Trophoblast cell (in vitro differentiated cells and primary cell): Measurements from ENCODE around the gene ACTR1A. TPM values are rescaled to one million over a fixed set of nuclear protein-coding genes. Genes with fewer than 3 reads are reported as not detected.

Source experiments
- DNase-seq, 2 donors: peaks; one replicate each; pipeline ENCODE4 v3.0.0-alpha.2; 2016
- H2AFZ ChIP-seq: 2 replicates; pipeline ENCODE4 v1.6.1; 2013; ENCODE audit warnings: low read length, moderate library complexity, mild to moderate bottlenecking; ENCODE audit not compliant: insufficient read depth, poor library complexity
- H2AK5ac ChIP-seq: 2 replicates; pipeline ENCODE4 v1.6.1; 2013; ENCODE audit warnings: mild to moderate bottlenecking, low read length
- H2BK120ac ChIP-seq: 2 replicates; pipeline ENCODE4 v1.6.1; 2013; ENCODE audit warnings: low read length, mild to moderate bottlenecking, moderate library complexity; ENCODE audit not compliant: insufficient read depth, poor library complexity
- H2BK12ac ChIP-seq: 2 replicates; pipeline ENCODE4 v1.6.1; 2013; ENCODE audit warnings: mild to moderate bottlenecking, low read length, moderate library complexity
- H2BK5ac ChIP-seq: 2 replicates; pipeline ENCODE4 v1.6.1; 2013; ENCODE audit warnings: low read length, low read depth, moderate library complexity, mild to moderate bottlenecking; ENCODE audit not compliant: poor library complexity
- H3K14ac ChIP-seq: 2 replicates; pipeline ENCODE4 v1.6.1; 2013; ENCODE audit warnings: mild to moderate bottlenecking, low read length
- H3K18ac ChIP-seq: 2 replicates; pipeline ENCODE4 v1.6.1; 2013; ENCODE audit warnings: mild to moderate bottlenecking, low read length
- H3K23ac ChIP-seq: 2 replicates; pipeline ENCODE4 v1.6.1; 2013; ENCODE audit warnings: low read length
- H3K27ac ChIP-seq: 2 replicates; pipeline ENCODE4 v1.5.1; 2013; ENCODE audit warnings: low read depth, mild to moderate bottlenecking, inconsistent platforms, low read length, moderate library complexity
- H3K27me3 ChIP-seq: 2 replicates; pipeline ENCODE4 v1.6.1; 2013; ENCODE audit warnings: inconsistent platforms, mild to moderate bottlenecking, low read length, moderate library complexity; ENCODE audit not compliant: insufficient read depth
- H3K36me3 ChIP-seq, 2 experiments: 1 replicate in 1 of 2; 2 replicates in 1 of 2; pipeline ENCODE4 v1.6.1; 2013; ENCODE audit warnings: low read length in 2 of 2, mild to moderate bottlenecking in 2 of 2, moderate library complexity in 1 of 2; ENCODE audit not compliant: insufficient read depth in 2 of 2, control insufficient read depth in 1 of 2
- H3K4ac ChIP-seq: 2 replicates; pipeline ENCODE4 v1.6.1; 2013; ENCODE audit warnings: low read depth, mild to moderate bottlenecking, low read length, moderate library complexity
- H3K4me1 ChIP-seq, 2 experiments: 1 replicate in 1 of 2; 2 replicates in 1 of 2; pipeline ENCODE4 v1.6.1; 2013; ENCODE audit warnings: low read length in 2 of 2, mild to moderate bottlenecking in 2 of 2, moderate library complexity in 1 of 2; ENCODE audit not compliant: insufficient read depth in 2 of 2, control insufficient read depth in 1 of 2
- H3K4me2 ChIP-seq: 2 replicates; pipeline ENCODE4 v1.6.1; 2013; ENCODE audit warnings: inconsistent platforms, mild to moderate bottlenecking, low read length, moderate library complexity
- H3K4me3 ChIP-seq: 2 replicates; pipeline ENCODE4 v1.5.1; 2013; ENCODE audit warnings: mild to moderate bottlenecking, low read depth, low read length, inconsistent platforms
- H3K79me1 ChIP-seq: one replicate; pipeline ENCODE4 v1.6.1; 2013; ENCODE audit warnings: low read length
- H3K79me2 ChIP-seq: 2 replicates; pipeline ENCODE4 v1.6.1; 2013; ENCODE audit warnings: low read length, mild to moderate bottlenecking; ENCODE audit not compliant: control insufficient read depth, insufficient read depth, poor library complexity
- H3K9ac ChIP-seq: 2 replicates; pipeline ENCODE4 v1.6.1; 2013; ENCODE audit warnings: mild to moderate bottlenecking, low read length
- H3K9me3 ChIP-seq: 2 replicates; pipeline ENCODE4 v1.6.1; 2013; ENCODE audit warnings: low read depth, mild to moderate bottlenecking, control low read depth, inconsistent platforms, low read length; ENCODE audit not compliant: insufficient read depth
- H4K12ac ChIP-seq: 2 replicates; pipeline ENCODE4 v1.6.1; 2013; ENCODE audit warnings: low read depth, mild to moderate bottlenecking, low read length, moderate library complexity
- H4K8ac ChIP-seq: 2 replicates; pipeline ENCODE4 v1.6.1; 2013; ENCODE audit warnings: low read depth, mild to moderate bottlenecking, low read length, moderate library complexity
- H4K91ac ChIP-seq: one replicate; pipeline ENCODE4 v1.6.1; 2013; ENCODE audit warnings: low read depth, mild to moderate bottlenecking, low read length, moderate library complexity
- WGBS: extraction: QIAGEN DNeasy Blood & Tissue Kit; methylation state at CpG from one replicate; pipeline ENCODE4 v1.1.7; 2013; ENCODE audit warnings: missing lambda C conversion rate; ENCODE audit not compliant: insufficient read length, insufficient coverage; ENCODE audit errors: extremely low coverage; 5-methylcytosine and 5-hydroxymethylcytosine counted together
- polyA plus RNA-seq: library from polyadenylated mRNA; stranded (reverse); fragments of 200-250 nt; gene quantifications from 2 replicates; pipeline ENCODE4 v1.2.3, GENCODE V29; 2013

The ACTR1A gene
- 75.7 and 77.7 TPM in 2 replicates for polyA plus RNA-seq

GRCh38 chr10:102502337-102503151, at the start of gene ACTR1A:
Gene ACTR1A (minus strand): TSS chr10:102502712. CDS start chr10:102502647, 65 bp downstream.
- H4K91ac ChIP-seq: peak within 1 kb of the TSS; percentile 74

GRCh38 chr10:102550636-102551210, 48.2 kb upstream of the ACTR1A start:
- Histone ChIP-seq H3K9ac (no peak overlapping the region), H3K9me3 (no peaks in the 10 kb centered on the region), H4K12ac (no peak overlapping the region), H3K4me2 (no peak overlapping the region), H2AK5ac (no peak overlapping the region), H3K14ac (no peak overlapping the region), H2BK120ac (no peak overlapping the region), H4K91ac (no peak overlapping the region), H3K79me1 (no peaks in the 10 kb centered on the region), H3K23ac (no peak overlapping the region), H2BK12ac (no peak overlapping the region), H3K79me2 (no peaks in the 10 kb centered on the region), H3K27ac (no peak overlapping the region), H3K4ac (no peak overlapping the region), H3K36me3 (peaks cover 10 to 13% of the 10 kb centered on the region in 2 experiments), H4K8ac (no peak overlapping the region), H3K4me3 (no peak overlapping the region), H2BK5ac (no peak overlapping the region), H3K27me3 (no peaks in the 10 kb centered on the region), H3K18ac (no peak overlapping the region), H2AFZ (no peak overlapping the region), H3K4me1 (peaks cover 0 to 5% of the 10 kb centered on the region in 2 experiments)
- no CpG with 5 or more reads among the region's 9 CpGs for WGBS
- no peak for DNase-seq

More at GRCh38 chr10:102502337-102503151, at the start of gene ACTR1A:
- Histone ChIP-seq H3K4me1 (peaks cover 3 to 8% of the 10 kb centered on the region in 2 experiments), H3K18ac (peak within 1 kb of the TSS; percentile 43), H4K12ac (peak within 1 kb of the TSS; percentile 82), H3K36me3 (peaks cover 0 to 5% of the 10 kb centered on the region in 2 experiments), H3K9me3 (no peaks in the 10 kb centered on the region), H2BK5ac (peak within 1 kb of the TSS; percentile 70), H2AK5ac (peak within 1 kb of the TSS; percentile 17), H3K27ac (peak within 1 kb of the TSS; percentile 22), H3K79me1 (peaks cover 13% of the 10 kb centered on the region), H2AFZ (peak within 1 kb of the TSS; percentile 64), H3K9ac (peak within 1 kb of the TSS; percentile 90), H3K14ac (peak within 1 kb of the TSS; percentile 50), H3K27me3 (no peaks in the 10 kb centered on the region), H2BK120ac (peak within 1 kb of the TSS; percentile 78), H3K4me3 (peak within 1 kb of the TSS; percentile 89), H3K23ac (no peak within 1 kb of the TSS), H3K4ac (peak within 1 kb of the TSS; percentile 44), H2BK12ac (no peak within 1 kb of the TSS), H3K79me2 (peaks cover 23% of the 10 kb centered on the region), H3K4me2 (peak within 1 kb of the TSS; percentile 78), H4K8ac (peak within 1 kb of the TSS; percentile 80)
- WGBS: no CpG with 5 or more reads among the region's 42 CpGs
- peak; percentile 99 for DNase-seq

- Histone ChIP-seq H2BK12ac (no peak overlapping the region), H3K79me1 (no peaks in the 10 kb centered on the region), H3K36me3 (peaks cover 10 to 13% of the 10 kb centered on the region in 2 experiments), H4K91ac (no peak overlapping the region), H2BK120ac (no peak overlapping the region), H3K18ac (no peak overlapping the region), H3K9me3 (no peaks in the 10 kb centered on the region), H3K4me2 (no peak overlapping the region), H3K27me3 (no peaks in the 10 kb centered on the region), H3K14ac (no peak overlapping the region), H3K4ac (no peak overlapping the region), H3K4me3 (no peak overlapping the region), H4K8ac (no peak overlapping the region), H2BK5ac (no peak overlapping the region), H3K79me2 (no peaks in the 10 kb centered on the region), H2AFZ (no peak overlapping the region), H3K23ac (no peak overlapping the region), H3K4me1 (peaks cover 0 to 4% of the 10 kb centered on the region in 2 experiments), H2AK5ac (no peak overlapping the region), H4K12ac (no peak overlapping the region), H3K27ac (no peak overlapping the region), H3K9ac (no peak overlapping the region)
- WGBS: no CpG with 5 or more reads among the region's 1 CpG
- no peak for DNase-seq
Measured at GRCh38 chr10:102549549-102549948, 47.0 kb upstream of the ACTR1A start.

- Histone ChIP-seq H2BK5ac (no peak overlapping the region), H3K18ac (no peak overlapping the region), H2AK5ac (no peak overlapping the region), H3K14ac (no peak overlapping the region), H3K9ac (no peak overlapping the region), H3K4me1 (peaks cover 0 to 4% of the 10 kb centered on the region in 2 experiments), H3K79me1 (no peaks in the 10 kb centered on the region), H3K23ac (no peak overlapping the region), H4K12ac (no peak overlapping the region), H4K8ac (no peak overlapping the region), H3K4ac (no peak overlapping the region), H3K79me2 (no peaks in the 10 kb centered on the region), H3K9me3 (no peaks in the 10 kb centered on the region), H3K27me3 (no peaks in the 10 kb centered on the region), H3K4me2 (no peak overlapping the region), H3K36me3 (peaks cover 10% of the 10 kb centered on the region in 2 experiments), H2BK12ac (no peak overlapping the region), H3K4me3 (peak overlapping the region; percentile 31), H2BK120ac (no peak overlapping the region), H3K27ac (no peak overlapping the region), H2AFZ (no peak overlapping the region), H4K91ac (no peak overlapping the region)
- DNase-seq: no peak
- WGBS: no CpG with 5 or more reads among the region's 12 CpGs
Measured at GRCh38 chr10:102546606-102547320, 44.3 kb upstream of the ACTR1A start.
